HCT116 (cell line): Measurements from ENCODE around the gene RALB.

ENCODE experiments used
- MAX ChIP-seq: IDR thresholded peaks from 2 replicates; pipeline ENCODE4 v1.6.1; 2012
- RAD21 ChIP-seq: IDR thresholded peaks from 2 replicates; pipeline ENCODE4 v1.6.1; 2012; ENCODE audit warnings: low read depth, mild to moderate bottlenecking
- SIN3A ChIP-seq: IDR thresholded peaks from 2 replicates; pipeline ENCODE4 v1.6.1; 2012; ENCODE audit warnings: low read depth
- SP1 ChIP-seq: IDR thresholded peaks from 2 replicates; pipeline ENCODE4 v1.6.1; 2012; ENCODE audit warnings: low read depth

GRCh38 chr2:120299561-120299960, 46.9 kb downstream of the RALB start:
- TF ChIP-seq SP1 (no peak), MAX (no peak), SIN3A (no peak), RAD21 (no peak)
